ENCODE data around the gene SFSWAP.
"Not testable (repeated sequence)": the region's sequence is repeated elsewhere in the genome, so short reads cannot be mapped to it uniquely, and the experiment has no call there.

The SFSWAP gene

GRCh38 chr12:131710464-131711457 is at the start of gene SFSWAP:
SFSWAP (plus strand) TSS chr12:131711090; CDS start chr12:131711230, 140 bp downstream.
- DNase-seq: peak; percentile 88

- not testable (repeated sequence) for DNase-seq
Observed at GRCh38 chr12:131661170-131661985, 49.5 kb upstream of the SFSWAP start.

GRCh38 chr12:131661986-131662288 is 49.0 kb upstream of the SFSWAP start:
- not testable (repeated sequence) for DNase-seq

- DNase-seq: not testable (repeated sequence)
Observed at GRCh38 chr12:131662346-131662745, 48.5 kb upstream of the SFSWAP start.

- not testable (repeated sequence) for DNase-seq
Observed at GRCh38 chr12:131665666-131666065, 45.2 kb upstream of the SFSWAP start.

- not testable (repeated sequence) for DNase-seq
Observed at GRCh38 chr12:131666486-131666885, 44.4 kb upstream of the SFSWAP start.

GRCh38 chr12:131666978-131667601 is 43.8 kb upstream of the SFSWAP start:
- not testable (repeated sequence) for DNase-seq

- peak; percentile 42 for DNase-seq
Observed at GRCh38 chr12:131671276-131671675, 39.6 kb upstream of the SFSWAP start.

- peak; percentile 46 for DNase-seq
Observed at GRCh38 chr12:131671871-131672270, 39.0 kb upstream of the SFSWAP start.

- DNase-seq: peak; percentile 45
Observed at GRCh38 chr12:131672311-131672940, 38.5 kb upstream of the SFSWAP start.

- DNase-seq: peak; percentile 52
Observed at GRCh38 chr12:131672941-131673887, 37.7 kb upstream of the SFSWAP start.

- peak; percentile 37 for DNase-seq
Observed at GRCh38 chr12:131673888-131674257, 37.0 kb upstream of the SFSWAP start.

- peak; percentile 42 for DNase-seq
Observed at GRCh38 chr12:131674373-131674772, 36.5 kb upstream of the SFSWAP start.

GRCh38 chr12:131675126-131676080 is 35.5 kb upstream of the SFSWAP start:
- DNase-seq: peak; percentile 54

- DNase-seq: peak; percentile 22
Observed at GRCh38 chr12:131676544-131676943, 34.3 kb upstream of the SFSWAP start.

GRCh38 chr12:131677067-131677466 is 33.8 kb upstream of the SFSWAP start:
- DNase-seq: peak; percentile 47

- DNase-seq: peak; percentile 47
Observed at GRCh38 chr12:131677699-131678098, 33.2 kb upstream of the SFSWAP start.

GRCh38 chr12:131678389-131679181 is 32.3 kb upstream of the SFSWAP start:
- peak; percentile 51 for DNase-seq

- peak; percentile 37 for DNase-seq
Observed at GRCh38 chr12:131679186-131679585, 31.7 kb upstream of the SFSWAP start.
